ENCODE data around the gene TMLHE.
"Not testable (repeated sequence)": the region's sequence is repeated elsewhere in the genome, so short reads cannot be mapped to it uniquely, and the experiment has no call there.

TMLHE gene

DNA sequence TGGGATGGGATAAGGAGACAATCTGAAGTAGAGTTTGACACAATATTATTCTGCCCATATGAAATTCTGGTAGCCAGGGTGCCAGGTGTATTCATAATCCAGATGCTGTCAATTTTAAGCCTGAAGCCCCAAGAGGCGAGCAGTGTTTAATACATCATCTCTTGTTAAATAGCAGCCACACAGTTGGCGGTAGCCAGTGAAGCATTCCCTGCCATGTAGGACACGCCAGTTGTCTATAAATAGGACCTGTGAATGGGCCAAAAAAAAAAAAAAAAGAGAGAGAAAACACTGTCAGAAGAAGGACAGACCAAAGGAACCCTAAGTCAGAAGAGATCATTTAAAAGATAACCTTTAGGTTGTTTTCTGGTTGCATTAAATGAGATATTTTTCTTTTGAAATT lies 121.3 kb downstream of the TMLHE start:
- DNase-seq = not testable (repeated sequence)

DNA sequence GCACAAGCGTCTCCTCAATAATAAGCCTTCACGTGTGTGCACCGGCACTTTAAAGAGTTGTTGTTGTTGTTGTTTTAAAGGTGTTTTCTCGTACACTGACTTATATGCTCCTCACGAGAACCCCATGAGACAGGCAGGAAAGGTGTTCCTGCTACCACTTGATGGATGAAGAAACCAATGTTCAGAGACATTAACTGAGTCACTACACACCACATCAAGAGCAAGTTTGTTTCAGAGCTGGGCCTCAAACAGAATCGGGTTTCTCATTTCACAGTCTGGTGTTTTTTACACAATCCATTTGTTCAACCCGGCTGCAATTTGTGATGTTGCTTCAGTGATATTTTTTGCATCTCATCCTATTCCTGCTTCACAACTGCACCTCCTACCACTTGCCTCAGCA lies 135.6 kb downstream of the TMLHE start:
- DNase-seq = not testable (repeated sequence)

DNA sequence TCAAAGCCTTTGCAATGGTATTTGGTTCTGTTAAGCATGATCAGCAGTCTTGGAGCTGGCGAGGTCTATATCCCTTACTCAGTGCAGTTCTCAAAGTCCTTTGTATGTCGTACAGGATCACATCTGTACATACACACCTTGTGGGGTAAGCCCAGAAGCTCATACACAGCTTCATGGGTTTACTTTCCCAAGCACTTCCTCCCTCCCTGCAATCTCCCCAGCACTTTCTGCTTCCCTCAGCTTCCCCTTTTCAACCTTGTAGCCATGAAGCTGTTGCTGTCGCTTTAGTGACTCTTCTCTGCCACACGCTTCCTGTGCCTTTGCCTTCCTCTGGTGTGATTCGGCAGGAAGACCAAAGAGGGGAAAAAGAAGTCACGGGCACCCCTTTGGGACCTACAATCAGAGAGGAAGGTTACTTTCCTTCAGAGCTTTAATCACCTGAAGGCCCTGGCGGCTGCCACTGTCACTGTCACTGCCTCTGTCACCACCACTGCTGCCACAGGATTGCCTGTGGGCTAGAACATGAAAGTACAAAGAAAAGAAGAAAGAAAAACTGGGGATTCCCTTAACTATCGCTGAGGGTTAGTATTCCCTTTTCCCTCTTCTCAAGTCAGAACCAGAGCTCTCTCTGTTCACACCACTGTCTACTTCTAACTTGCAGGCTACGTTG lies 146.3 kb downstream of the TMLHE start:
- DNase-seq = not testable (repeated sequence)

DNA sequence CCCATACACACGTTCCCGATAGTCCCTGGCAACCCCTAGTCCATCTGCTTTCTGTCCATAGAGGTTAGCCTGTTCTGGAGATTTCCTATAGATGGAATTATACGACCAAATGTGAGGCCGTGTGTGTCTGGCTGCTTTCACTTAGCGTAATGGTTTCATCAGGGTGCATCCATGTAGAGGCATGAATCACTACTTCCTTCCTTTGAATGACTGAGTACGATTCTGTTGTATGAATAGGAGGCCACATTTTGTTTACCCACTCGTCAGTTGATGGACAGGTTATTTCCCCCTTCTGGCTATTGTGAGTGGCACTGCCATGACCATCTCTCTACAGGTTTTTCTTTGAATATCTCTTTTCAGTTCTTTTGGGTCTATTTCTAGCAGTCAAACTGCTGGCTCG lies 152.3 kb downstream of the TMLHE start:
- DNase-seq = not testable (repeated sequence)

DNA sequence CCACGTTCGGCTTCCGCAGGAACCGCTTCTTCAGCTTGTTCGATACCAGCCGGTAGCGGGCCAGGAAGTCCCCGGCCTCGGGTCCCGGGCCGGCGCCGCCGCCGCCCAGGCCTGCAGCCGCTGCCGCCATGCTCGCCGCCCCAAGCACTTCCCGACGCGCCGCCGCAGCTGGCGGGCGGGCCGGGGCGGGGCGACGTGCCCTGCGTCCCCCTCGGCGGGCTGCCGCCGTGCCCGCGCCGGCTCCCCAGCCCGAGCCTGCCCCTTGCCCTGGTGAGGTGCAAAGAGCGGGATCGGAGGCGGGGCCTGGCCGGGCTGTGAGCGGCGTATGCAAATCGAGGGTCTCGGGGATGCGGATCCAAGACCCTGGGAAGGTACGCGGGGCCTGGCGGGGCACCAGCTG lies 154.3 kb downstream of the TMLHE start, which contains the start of gene F8A3:
TSS of gene F8A3 (minus strand) at position 150 of the 400 bp plus-strand sequence. CDS start at position 130, 20 bp downstream.
- not testable (repeated sequence) for DNase-seq

DNA sequence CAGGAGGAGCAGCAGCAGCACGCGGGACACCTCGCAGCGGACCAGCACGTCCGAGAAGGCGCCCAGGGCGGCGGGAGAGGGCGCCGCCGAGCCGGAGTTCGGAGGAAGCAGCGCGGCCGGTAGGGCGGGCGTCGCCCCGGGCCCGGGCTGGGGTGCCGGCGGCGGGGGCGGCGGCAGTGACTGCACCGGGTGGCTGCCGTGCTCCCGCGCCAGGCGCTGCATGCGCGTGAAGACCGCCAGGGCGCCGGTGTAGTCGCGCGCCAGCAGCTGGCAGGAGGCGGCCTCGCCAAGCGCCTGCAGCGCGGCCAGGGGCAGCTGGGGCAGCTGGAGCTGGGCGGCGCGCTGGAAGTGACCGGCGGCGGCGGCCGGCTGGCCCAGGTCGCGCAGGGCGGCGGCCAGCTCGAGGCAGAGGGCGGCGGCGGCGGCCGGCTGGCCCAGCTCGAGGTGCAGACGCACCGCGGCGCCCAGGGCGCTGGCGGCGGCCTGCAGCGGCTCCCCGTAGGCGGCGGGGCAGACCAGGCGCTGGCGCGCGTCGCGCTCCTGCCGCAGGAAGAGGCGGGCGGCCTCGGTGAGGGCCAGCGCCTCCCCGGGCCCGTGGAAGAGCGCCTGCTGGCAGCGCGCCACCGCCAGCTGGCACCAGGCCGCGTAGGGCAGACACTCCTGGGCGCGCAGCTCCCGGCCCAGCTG lies 154.8 kb downstream of the TMLHE start:
- not testable (repeated sequence) for DNase-seq

DNA sequence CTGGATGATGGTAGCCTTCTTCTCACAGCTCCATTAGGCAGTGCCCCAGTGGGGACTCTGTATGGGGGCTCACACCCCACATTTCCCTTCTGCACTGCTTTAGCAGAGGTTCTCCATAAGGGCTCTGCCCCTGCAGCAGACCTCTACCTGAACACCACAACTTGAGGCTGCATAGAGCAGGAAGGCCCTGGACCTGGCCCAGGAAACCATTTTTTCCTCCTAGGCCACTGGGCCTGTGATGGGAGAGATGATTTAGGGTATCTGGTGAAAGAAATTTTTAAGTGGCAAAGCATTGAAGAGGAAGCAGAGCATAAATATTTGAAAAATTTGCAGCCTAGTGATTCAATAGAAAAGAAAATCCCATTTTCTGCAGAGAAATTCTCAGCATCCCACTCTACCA lies 171.7 kb downstream of the TMLHE start:
- no peak for DNase-seq

Measured in activated naive CD4-positive, alpha-beta T cell treated with Interleukin-2 at 50 U/mL for 16 hours (primary cell).